VCaP (cell line): ENCODE data around the gene LRIG3.

ENCODE experiments used
- H3K27ac ChIP-seq: fragments of 450-650 bp; 2 replicates; pipeline ENCODE4 v1.5.1; 2017
- TF ChIP-seq, protein P1 (sequence below): fragments of 450-650 bp; conservative IDR thresholded peaks from 2 replicates; pipeline ENCODE4 v1.5.1; 2017; ENCODE audit warnings: mild to moderate bottlenecking, moderate library complexity

LRIG3 gene

GRCh38 chr12:58930770-58931324 lies 10.5 kb upstream of the LRIG3 start:
- no peak overlapping the region for H3K27ac ChIP-seq
- TF ChIP-seq, protein P1, sequence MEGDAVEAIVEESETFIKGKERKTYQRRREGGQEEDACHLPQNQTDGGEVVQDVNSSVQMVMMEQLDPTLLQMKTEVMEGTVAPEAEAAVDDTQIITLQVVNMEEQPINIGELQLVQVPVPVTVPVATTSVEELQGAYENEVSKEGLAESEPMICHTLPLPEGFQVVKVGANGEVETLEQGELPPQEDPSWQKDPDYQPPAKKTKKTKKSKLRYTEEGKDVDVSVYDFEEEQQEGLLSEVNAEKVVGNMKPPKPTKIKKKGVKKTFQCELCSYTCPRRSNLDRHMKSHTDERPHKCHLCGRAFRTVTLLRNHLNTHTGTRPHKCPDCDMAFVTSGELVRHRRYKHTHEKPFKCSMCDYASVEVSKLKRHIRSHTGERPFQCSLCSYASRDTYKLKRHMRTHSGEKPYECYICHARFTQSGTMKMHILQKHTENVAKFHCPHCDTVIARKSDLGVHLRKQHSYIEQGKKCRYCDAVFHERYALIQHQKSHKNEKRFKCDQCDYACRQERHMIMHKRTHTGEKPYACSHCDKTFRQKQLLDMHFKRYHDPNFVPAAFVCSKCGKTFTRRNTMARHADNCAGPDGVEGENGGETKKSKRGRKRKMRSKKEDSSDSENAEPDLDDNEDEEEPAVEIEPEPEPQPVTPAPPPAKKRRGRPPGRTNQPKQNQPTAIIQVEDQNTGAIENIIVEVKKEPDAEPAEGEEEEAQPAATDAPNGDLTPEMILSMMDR = no peak

DNA sequence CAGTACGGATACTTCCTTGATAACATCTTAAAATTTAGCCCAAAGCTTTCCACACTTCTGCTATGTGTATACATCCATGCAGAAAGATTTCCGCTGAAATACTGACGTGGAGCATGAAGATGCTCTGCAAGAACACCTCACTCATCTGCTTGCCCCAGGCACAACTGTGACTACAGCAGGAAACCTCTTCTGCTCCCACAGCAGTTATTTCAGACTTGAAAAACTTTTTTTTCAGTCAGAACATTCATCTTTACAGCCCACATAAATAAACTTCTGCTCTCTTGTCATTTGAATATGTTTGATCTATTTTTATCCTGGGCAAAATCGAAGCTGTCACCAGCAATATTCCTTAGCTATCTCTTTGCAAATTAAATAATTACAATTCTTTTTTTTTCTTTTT lies 6.8 kb upstream of the LRIG3 start:
- no peak overlapping the region for H3K27ac ChIP-seq
- TF ChIP-seq, protein P1 = no peak

DNA sequence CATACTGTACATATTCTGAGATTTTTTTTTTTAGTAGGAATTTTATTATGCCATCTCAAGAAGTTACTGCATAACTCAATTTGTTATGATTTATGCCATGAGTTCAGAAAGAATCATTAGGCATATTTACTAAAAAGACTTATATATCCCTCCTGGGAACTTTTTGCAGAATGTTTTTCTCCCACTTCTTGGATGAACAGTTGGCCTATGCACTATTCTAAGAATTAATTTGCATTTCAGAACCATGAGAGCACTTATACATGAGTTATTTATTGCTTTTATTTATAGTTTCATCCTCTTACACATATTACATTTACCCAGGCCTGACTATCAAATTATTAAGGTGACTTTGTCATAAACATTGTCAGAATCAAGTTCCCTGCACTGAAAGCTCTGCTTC lies 6.3 kb upstream of the LRIG3 start:
- TF ChIP-seq, protein P1 = no peak
- H3K27ac ChIP-seq = no peak overlapping the region

DNA sequence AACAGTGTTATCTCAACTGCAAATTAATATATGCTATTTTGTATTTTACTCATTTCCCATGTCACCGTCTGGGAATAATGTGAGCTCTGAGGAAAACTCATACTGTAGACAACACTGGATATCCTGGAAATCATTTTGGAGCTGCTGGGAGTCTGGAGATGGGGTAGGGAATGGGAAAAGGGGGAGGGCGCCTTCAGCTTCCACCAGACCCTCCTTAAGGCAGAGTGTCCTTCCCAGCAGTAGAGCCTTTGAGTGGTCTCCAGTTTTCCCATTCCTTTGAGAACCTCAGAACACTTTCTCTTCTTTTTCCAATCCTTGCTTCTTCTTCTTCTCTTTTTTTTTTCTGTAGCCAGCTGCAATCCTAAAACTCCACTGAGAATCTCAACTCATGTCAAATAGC lies 5.4 kb upstream of the LRIG3 start:
- TF ChIP-seq, protein P1 = no peak
- H3K27ac ChIP-seq = no peak overlapping the region

GRCh38 chr12:58925111-58925611 lies 4.9 kb upstream of the LRIG3 start:
- TF ChIP-seq, protein P1 = no peak
- H3K27ac ChIP-seq = no peak overlapping the region

- no peak overlapping the region for H3K27ac ChIP-seq
Observed at GRCh38 chr12:58924652-58925051, 4.3 kb upstream of the LRIG3 start.

GRCh38 chr12:58923781-58924180 lies 3.5 kb upstream of the LRIG3 start:
- no peak overlapping the region for H3K27ac ChIP-seq
- TF ChIP-seq, protein P1 = no peak

More at GRCh38 chr12:58924652-58925051, 4.3 kb upstream of the LRIG3 start:
- TF ChIP-seq, protein P1 = no peak
